Neural cell (in vitro differentiated cells): ENCODE results near the gene GYPC. TPM values are rescaled to one million over a fixed set of nuclear protein-coding genes. Genes with fewer than 3 reads are reported as not detected.

Source experiments
- H2AFZ ChIP-seq: fragments of 200-600, 300-800 bp; sonication (generic), shearing (Covaris generic); 2 replicates; pipeline ENCODE4 v1.6.0; 2014; ENCODE audit warnings: low read depth, mild to moderate bottlenecking, antibody characterized with exemption, low read length, moderate library complexity
- H3F3A ChIP-seq: fragments of 200-600 bp; shearing (Covaris generic); 2 replicates; pipeline ENCODE4 v1.6.1; 2016; ENCODE audit warnings: mild to moderate bottlenecking, moderate library complexity, mixed read lengths, antibody characterized with exemption, low read length; ENCODE audit not compliant: insufficient read depth, poor library complexity, severe bottlenecking
- H3K27ac ChIP-seq: fragments of 200-600, 300-800 bp; sonication (generic), shearing (Covaris generic); 2 replicates; pipeline ENCODE4 v1.5.1; 2014; ENCODE audit warnings: mild to moderate bottlenecking, low read length, moderate library complexity
- H3K27me3 ChIP-seq: fragments of 300-800, 200-600 bp; sonication (generic), shearing (Covaris generic); 2 replicates; pipeline ENCODE4 v1.6.0; 2014; ENCODE audit warnings: mild to moderate bottlenecking, low read depth, low read length, moderate library complexity; ENCODE audit not compliant: insufficient read depth
- H3K36me3 ChIP-seq: fragments of 300-800, 200-600 bp; sonication (generic), shearing (Covaris generic); 2 replicates; pipeline ENCODE4 v1.5.1; 2014; ENCODE audit warnings: mild to moderate bottlenecking, antibody characterized with exemption, low read length, moderate library complexity; ENCODE audit not compliant: insufficient read depth
- H3K4me2 ChIP-seq: fragments of 300-800, 200-600 bp; sonication (generic), shearing (Covaris generic); 2 replicates; pipeline ENCODE4 v1.6.0; 2014; ENCODE audit warnings: mild to moderate bottlenecking, low read length
- H3K4me3 ChIP-seq: fragments of 300-800, 200-600 bp; sonication (generic), shearing (Covaris generic); 2 replicates; pipeline ENCODE4 v1.5.1; 2014; ENCODE audit warnings: mild to moderate bottlenecking, low read length, moderate library complexity
- H3K79me2 ChIP-seq: fragments of 200-600 bp; shearing (Covaris generic); replicated peaks from 2 replicates; pipeline ENCODE4 v1.6.0; 2014; ENCODE audit warnings: mild to moderate bottlenecking, low read length, moderate library complexity; ENCODE audit not compliant: insufficient read depth
- H3K9ac ChIP-seq: fragments of 300-800, 200-600 bp; sonication (generic), shearing (Covaris generic); 2 replicates; pipeline ENCODE4 v1.6.1; 2016; ENCODE audit warnings: mild to moderate bottlenecking, low read length, mixed read lengths
- H3K9me2 ChIP-seq: fragments of 200-600 bp; shearing (Covaris generic); 2 replicates; pipeline ENCODE4 v1.6.1; 2016; ENCODE audit warnings: mild to moderate bottlenecking, low read length, mixed read lengths; ENCODE audit not compliant: insufficient read depth
- H3K9me3 ChIP-seq: fragments of 200-600, 300-800 bp; sonication (generic), shearing (Covaris generic); 2 replicates; pipeline ENCODE4 v1.6.1; 2016; ENCODE audit warnings: mild to moderate bottlenecking, mixed run types, low read length, moderate library complexity, mixed read lengths
- H4K20me1 ChIP-seq: fragments of 200-600 bp; shearing (Covaris generic); 2 replicates; pipeline ENCODE4 v1.6.1; 2016; ENCODE audit warnings: mild to moderate bottlenecking, mixed run types; ENCODE audit not compliant: insufficient read depth
- CTCF ChIP-seq: fragments of 450-650 bp; IDR thresholded peaks from 2 replicates; pipeline ENCODE4 v1.5.1; 2014; ENCODE audit warnings: antibody characterized with exemption, mild to moderate bottlenecking, moderate library complexity; ENCODE audit not compliant: poor library complexity, severe bottlenecking
- EP300 ChIP-seq: fragments of 450-650 bp; conservative IDR thresholded peaks from 2 replicates; pipeline ENCODE4 v1.6.1; 2014; ENCODE audit warnings: antibody characterized with exemption, mild to moderate bottlenecking, moderate library complexity; ENCODE audit not compliant: poor library complexity, severe bottlenecking
- EZH2 ChIP-seq: fragments of 200-600, 300-800 bp; shearing (Covaris generic), sonication (generic); IDR thresholded peaks from 2 replicates; pipeline ENCODE4 v1.6.1; 2014; ENCODE audit warnings: antibody characterized with exemption, low read length, borderline replicate concordance, mild to moderate bottlenecking; ENCODE audit not compliant: insufficient read depth, poor library complexity, severe bottlenecking
- MXI1 ChIP-seq: fragments of 450-650 bp; conservative IDR thresholded peaks from 2 replicates; pipeline ENCODE4 v1.6.1; 2014; ENCODE audit warnings: antibody characterized with exemption, mild to moderate bottlenecking; ENCODE audit not compliant: poor library complexity, severe bottlenecking
- POLR2AphosphoS5 ChIP-seq: IDR thresholded peaks from 2 replicates; pipeline ENCODE4 v1.6.1; 2012
- RAD21 ChIP-seq: fragments of 450-650 bp; conservative IDR thresholded peaks from 2 replicates; pipeline ENCODE4 v1.6.1; 2014; ENCODE audit warnings: antibody characterized with exemption, mild to moderate bottlenecking, moderate library complexity
- SMC3 ChIP-seq: fragments of 450-650 bp; conservative IDR thresholded peaks from 2 replicates; pipeline ENCODE4 v1.6.1; 2014; ENCODE audit warnings: antibody characterized with exemption, mild to moderate bottlenecking, moderate library complexity; ENCODE audit not compliant: poor library complexity
- TAF1 ChIP-seq: IDR thresholded peaks from 2 replicates; pipeline ENCODE4 v1.6.1; 2012; ENCODE audit warnings: low read depth
- polyA plus RNA-seq: library from polyadenylated mRNA; depleted of rRNA; stranded (reverse); fragments of >200 nt; gene quantifications from 2 replicates; pipeline ENCODE4 v1.2.3, GENCODE V29; 2014
- TF ChIP-seq, protein P1 (sequence below): IDR thresholded peaks from 2 replicates; pipeline ENCODE4 v1.6.1; 2012; ENCODE audit warnings: borderline replicate concordance

Gene GYPC
- polyA plus RNA-seq, 1 donor from 2014 or later = 0.40 TPM

GRCh38 chr2:126733795-126734194 is 77.8 kb downstream of the GYPC start:
- Histone ChIP-seq H3K27me3 (no peaks in the 10 kb centered on the region), H3K4me3 (no peak overlapping the region), H3K9ac (no peak overlapping the region), H2AFZ (no peak overlapping the region), H3F3A (no peaks in the 10 kb centered on the region), H3K4me2 (no peak overlapping the region), H3K27ac (no peak overlapping the region), H3K36me3 (no peaks in the 10 kb centered on the region), H3K79me2 (no peaks in the 10 kb centered on the region), H4K20me1 (no peaks in the 10 kb centered on the region), H3K9me3 (no peaks in the 10 kb centered on the region), H3K9me2 (no peaks in the 10 kb centered on the region)
- TF ChIP-seq RAD21 (no peak), EZH2 (no peak), POLR2AphosphoS5 (no peak), CTCF (no peak), TAF1 (no peak), MXI1 (no peak), SMC3 (no peak), EP300 (no peak)
- TF ChIP-seq, protein P1, sequence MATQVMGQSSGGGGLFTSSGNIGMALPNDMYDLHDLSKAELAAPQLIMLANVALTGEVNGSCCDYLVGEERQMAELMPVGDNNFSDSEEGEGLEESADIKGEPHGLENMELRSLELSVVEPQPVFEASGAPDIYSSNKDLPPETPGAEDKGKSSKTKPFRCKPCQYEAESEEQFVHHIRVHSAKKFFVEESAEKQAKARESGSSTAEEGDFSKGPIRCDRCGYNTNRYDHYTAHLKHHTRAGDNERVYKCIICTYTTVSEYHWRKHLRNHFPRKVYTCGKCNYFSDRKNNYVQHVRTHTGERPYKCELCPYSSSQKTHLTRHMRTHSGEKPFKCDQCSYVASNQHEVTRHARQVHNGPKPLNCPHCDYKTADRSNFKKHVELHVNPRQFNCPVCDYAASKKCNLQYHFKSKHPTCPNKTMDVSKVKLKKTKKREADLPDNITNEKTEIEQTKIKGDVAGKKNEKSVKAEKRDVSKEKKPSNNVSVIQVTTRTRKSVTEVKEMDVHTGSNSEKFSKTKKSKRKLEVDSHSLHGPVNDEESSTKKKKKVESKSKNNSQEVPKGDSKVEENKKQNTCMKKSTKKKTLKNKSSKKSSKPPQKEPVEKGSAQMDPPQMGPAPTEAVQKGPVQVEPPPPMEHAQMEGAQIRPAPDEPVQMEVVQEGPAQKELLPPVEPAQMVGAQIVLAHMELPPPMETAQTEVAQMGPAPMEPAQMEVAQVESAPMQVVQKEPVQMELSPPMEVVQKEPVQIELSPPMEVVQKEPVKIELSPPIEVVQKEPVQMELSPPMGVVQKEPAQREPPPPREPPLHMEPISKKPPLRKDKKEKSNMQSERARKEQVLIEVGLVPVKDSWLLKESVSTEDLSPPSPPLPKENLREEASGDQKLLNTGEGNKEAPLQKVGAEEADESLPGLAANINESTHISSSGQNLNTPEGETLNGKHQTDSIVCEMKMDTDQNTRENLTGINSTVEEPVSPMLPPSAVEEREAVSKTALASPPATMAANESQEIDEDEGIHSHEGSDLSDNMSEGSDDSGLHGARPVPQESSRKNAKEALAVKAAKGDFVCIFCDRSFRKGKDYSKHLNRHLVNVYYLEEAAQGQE = no peak

DNA sequence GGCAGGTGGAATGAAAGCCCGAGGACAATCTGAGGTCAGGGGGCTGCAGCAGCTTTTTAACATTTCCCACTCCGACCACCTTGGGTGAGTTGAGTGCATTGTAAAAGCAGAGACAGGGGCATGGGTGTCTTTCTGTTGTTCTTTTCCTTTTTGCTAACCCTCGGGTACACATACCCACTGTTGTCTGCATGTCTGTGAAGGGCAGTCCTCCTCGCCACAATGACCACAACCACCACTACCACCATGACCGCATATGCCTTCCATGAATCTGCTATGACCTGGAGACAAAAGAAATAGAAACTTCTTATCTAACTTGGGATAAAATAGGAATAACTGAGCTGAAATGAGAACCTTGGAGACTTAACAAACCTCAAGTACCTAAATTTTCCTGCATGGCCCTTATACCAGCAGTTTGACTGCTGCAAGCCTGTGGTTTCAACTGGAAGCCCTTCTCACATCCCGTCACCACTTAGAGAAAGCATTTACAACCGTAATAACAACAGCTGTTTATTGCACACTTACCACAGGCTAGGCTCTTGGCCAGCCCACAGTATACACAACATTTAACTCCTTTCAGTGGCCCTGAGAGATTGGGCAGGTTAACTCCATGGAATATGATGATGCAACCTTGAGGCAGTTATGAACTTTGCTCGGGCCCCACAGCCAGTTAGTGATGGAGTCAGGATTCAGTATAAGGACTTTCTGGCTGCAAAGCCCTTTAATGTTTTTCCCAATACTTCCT is 80.3 kb downstream of the GYPC start:
- Histone ChIP-seq H4K20me1 (no peaks in the 10 kb centered on the region), H3K36me3 (no peaks in the 10 kb centered on the region), H3K9me3 (no peaks in the 10 kb centered on the region), H3K79me2 (no peaks in the 10 kb centered on the region), H3K27me3 (no peaks in the 10 kb centered on the region), H3K4me2 (no peak overlapping the region), H2AFZ (no peak overlapping the region), H3K4me3 (no peak overlapping the region), H3K27ac (no peak overlapping the region), H3K9me2 (no peaks in the 10 kb centered on the region), H3K9ac (no peak overlapping the region), H3F3A (no peaks in the 10 kb centered on the region)
- TF ChIP-seq TAF1 (no peak), SMC3 (no peak), CTCF (no peak), POLR2AphosphoS5 (no peak)
